Measurements from ENCODE around the gene TUBA3D. TPM values are rescaled to one million over a fixed set of nuclear protein-coding genes. Genes with fewer than 3 reads are reported as not detected.

Gene TUBA3D
- total and polyA plus RNA-seq, 9 of the 15 experiments (the other 6 are each of a cell fraction or from before 2014, with no cell fraction given): not detected

- TF ChIP-seq LCOR (CRISPR knock-in tag; IDR thresholded peaks at IDR 0.05) (no peak; the same call in 1 of the 2 replicates), E4F1 (CRISPR knock-in tag; IDR thresholded peaks at IDR 0.05; ENCODE audit: borderline replicate concordance) (no peak), MTA3 (IDR thresholded peaks at IDR 0.05; ENCODE audit: borderline replicate concordance) (no peak), FIP1L1 (IDR thresholded peaks at IDR 0.05; ENCODE audit: low read depth, low read length, poor library complexity, severe bottlenecking) (no peak), ETS1 (conservative IDR thresholded peaks at IDR 0.05; ENCODE audit: control insufficient read depth, low read depth, low read length) (peak; percentile 17; the same call in 1 of the 2 replicates), POLR2B (IDR thresholded peaks at IDR 0.05; ENCODE audit: low read depth, partially characterized antibody) (no peak), KAT7 (CRISPR knock-in tag; IDR thresholded peaks at IDR 0.05; ENCODE audit: borderline replicate concordance) (0 out of 2 replicates have a peak, but pooled peaks have one; percentile 67), ARID4B (CRISPR knock-in tag; IDR thresholded peaks at IDR 0.05) (peak; percentile 60; the same call in 1 of the 2 replicates)
Observed at GRCh38 chr2:131493199-131493968, 17.5 kb downstream of the TUBA3D start (continued).

Data from K562 (cell line).